Mesothelial cell of epicardium (in vitro differentiated cells): ENCODE results near the gene SLC35F6. TPM values are rescaled to one million over a fixed set of nuclear protein-coding genes. Genes with fewer than 3 reads are reported as not detected.

Source experiments
- DNase-seq, 2 experiments: peaks; one replicate each; pipeline ENCODE4 v3.0.0; 2021; ENCODE audit warnings: low spot score in 2 of 2; ENCODE audit not compliant: unreplicated experiment in 2 of 2
- H3K27ac Mint-ChIP-seq: 2 replicates; pipeline ENCODE4 v1.8.0; 2021; ENCODE audit warnings: mixed read lengths
- H3K27me3 Mint-ChIP-seq: 2 replicates; pipeline ENCODE4 v1.8.0; 2021; ENCODE audit warnings: low read depth, mixed read lengths
- H3K36me3 Mint-ChIP-seq: 2 replicates; pipeline ENCODE4 v1.8.0; 2021; ENCODE audit warnings: mixed read lengths
- H3K4me1 Mint-ChIP-seq: 2 replicates; pipeline ENCODE4 v1.8.0; 2021; ENCODE audit warnings: mixed read lengths
- H3K4me3 Mint-ChIP-seq: 2 replicates; pipeline ENCODE4 v1.8.0; 2021; ENCODE audit warnings: mild to moderate bottlenecking, moderate library complexity, mixed read lengths
- H3K9me3 Mint-ChIP-seq: 2 replicates; pipeline ENCODE4 v1.8.0; 2021; ENCODE audit warnings: mixed read lengths
- total RNA-seq: library from RNA; stranded (reverse); gene quantifications from 3 replicates; pipeline ENCODE4 v1.2.1, GENCODE V29; 2021
- TF ChIP-seq, protein P1 (sequence below): fragments of 200-600 bp; sonication (generic); IDR thresholded peaks from one replicate; pipeline ENCODE4 v1.5.0; 2021; ENCODE audit warnings: antibody characterized with exemption; ENCODE audit not compliant: unreplicated experiment

The SLC35F6 gene, protein sequence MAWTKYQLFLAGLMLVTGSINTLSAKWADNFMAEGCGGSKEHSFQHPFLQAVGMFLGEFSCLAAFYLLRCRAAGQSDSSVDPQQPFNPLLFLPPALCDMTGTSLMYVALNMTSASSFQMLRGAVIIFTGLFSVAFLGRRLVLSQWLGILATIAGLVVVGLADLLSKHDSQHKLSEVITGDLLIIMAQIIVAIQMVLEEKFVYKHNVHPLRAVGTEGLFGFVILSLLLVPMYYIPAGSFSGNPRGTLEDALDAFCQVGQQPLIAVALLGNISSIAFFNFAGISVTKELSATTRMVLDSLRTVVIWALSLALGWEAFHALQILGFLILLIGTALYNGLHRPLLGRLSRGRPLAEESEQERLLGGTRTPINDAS
- total RNA-seq: 25.2 to 26.8 TPM (median 26.0 TPM) in 3 replicates

DNA sequence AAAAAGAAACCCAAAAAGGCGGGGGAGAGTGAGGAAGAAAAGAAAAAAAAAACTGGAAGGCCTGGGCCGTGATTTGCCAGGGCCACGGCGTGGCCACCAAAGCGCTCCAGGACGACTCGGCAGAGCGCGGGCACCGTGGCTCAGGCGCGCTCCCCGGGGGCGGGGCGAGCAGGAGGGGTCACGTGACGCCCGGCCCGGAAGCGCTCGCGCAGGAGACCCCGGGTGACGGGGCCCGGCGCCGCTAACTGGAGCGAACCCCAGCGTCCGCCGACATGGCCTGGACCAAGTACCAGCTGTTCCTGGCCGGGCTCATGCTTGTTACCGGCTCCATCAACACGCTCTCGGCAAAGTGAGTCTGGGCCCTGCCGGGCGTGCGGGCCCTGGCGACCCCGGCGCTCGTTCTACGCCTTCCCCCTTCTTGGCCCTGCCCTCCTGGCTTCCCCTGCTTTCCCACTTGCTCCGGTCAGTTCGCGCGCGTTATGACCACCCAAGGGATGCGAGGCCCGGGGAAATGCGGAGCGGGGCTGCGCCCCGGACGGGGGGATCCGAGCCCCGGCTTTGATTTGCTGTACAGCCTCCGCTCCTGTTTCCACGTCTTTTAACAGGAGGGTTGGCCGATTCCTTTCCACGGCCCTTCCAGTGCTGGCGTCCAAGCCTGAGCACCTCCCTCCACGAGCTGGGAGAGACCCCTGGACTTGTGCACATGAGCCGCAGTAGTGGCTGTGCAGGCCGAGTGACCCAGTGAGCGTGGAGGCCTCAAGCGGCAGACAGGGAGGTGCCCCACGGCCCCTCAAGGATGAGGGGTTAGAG is at the start of gene SLC35F6:
Gene SLC35F6, plus strand, starts transcription at position 207 of the 810 bp plus-strand sequence. Its CDS starts 66 bp downstream, at position 273.
- Mint-ChIP-seq H3K4me3 (peak within 1 kb of the TSS; percentile 96), H3K27me3 (no peaks in the 10 kb centered on the region), H3K4me1 (peaks cover 26% of the 10 kb centered on the region), H3K9me3 (no peaks in the 10 kb centered on the region), H3K36me3 (no peaks in the 10 kb centered on the region), H3K27ac (peak within 1 kb of the TSS; percentile 94)
- peak; percentile 77 to 84 for DNase-seq
- TF ChIP-seq, protein P1, sequence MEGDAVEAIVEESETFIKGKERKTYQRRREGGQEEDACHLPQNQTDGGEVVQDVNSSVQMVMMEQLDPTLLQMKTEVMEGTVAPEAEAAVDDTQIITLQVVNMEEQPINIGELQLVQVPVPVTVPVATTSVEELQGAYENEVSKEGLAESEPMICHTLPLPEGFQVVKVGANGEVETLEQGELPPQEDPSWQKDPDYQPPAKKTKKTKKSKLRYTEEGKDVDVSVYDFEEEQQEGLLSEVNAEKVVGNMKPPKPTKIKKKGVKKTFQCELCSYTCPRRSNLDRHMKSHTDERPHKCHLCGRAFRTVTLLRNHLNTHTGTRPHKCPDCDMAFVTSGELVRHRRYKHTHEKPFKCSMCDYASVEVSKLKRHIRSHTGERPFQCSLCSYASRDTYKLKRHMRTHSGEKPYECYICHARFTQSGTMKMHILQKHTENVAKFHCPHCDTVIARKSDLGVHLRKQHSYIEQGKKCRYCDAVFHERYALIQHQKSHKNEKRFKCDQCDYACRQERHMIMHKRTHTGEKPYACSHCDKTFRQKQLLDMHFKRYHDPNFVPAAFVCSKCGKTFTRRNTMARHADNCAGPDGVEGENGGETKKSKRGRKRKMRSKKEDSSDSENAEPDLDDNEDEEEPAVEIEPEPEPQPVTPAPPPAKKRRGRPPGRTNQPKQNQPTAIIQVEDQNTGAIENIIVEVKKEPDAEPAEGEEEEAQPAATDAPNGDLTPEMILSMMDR: no peak

DNA sequence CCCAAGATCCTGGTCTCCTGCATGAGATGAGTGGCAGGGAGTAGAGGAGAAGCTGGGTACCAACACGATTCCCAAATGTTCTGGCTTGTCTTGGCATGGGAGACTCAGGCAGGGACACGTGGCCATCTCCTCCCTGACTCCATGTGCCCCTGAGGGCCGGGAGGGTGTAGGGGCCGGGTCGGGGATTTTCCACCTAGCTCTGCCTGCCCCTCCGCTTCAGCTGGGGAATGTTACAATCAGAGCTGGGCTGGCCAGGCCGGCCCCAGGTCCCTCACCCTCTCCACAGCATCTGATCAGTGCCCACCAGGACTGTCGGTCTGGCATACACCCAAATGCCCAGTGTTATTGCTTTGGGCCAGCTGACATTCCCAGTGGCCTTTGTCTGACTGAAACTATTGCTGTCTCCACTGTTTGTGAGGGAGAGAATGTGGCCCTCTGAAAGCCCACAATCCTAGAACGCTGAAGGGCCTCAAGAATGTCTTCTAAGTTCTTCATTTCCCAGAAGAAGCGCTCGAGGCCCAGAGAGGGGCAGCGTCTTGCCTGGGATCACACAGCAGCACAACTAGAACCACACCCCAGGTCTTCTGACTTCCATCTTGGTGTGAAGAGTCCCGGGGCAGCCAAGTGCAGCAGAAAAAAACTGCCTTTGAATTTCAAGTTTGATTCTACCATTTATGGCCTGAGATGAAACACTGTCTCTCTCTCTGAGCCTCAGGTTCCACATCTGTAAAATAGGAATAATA is 48.4 kb upstream of the SLC35F6 start:
- Mint-ChIP-seq H3K4me1 (peaks cover 40% of the 10 kb centered on the region), H3K4me3 (no peak overlapping the region), H3K27ac (no peak overlapping the region), H3K27me3 (no peaks in the 10 kb centered on the region), H3K36me3 (no peaks in the 10 kb centered on the region), H3K9me3 (no peaks in the 10 kb centered on the region)
- no peak for DNase-seq
- TF ChIP-seq, protein P1: no peak

DNA sequence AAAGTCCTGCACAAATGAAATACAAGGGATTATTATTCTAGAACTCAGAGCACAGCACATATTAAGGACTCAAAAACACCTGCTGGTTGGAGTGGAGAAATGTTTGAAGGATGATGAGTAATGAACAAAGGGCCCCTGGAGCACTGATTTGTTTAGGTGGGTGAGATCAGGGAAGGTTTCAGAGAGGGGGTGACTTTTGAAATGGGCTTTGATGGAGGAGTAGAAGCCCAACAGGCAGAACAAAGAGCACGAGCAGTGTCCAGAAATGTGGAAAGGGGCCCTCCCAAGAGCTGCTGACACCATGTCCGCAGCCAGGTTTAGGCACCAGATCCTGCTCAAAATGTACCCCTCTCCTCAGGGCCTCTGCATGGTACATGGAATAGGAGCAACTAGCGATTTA is 47.7 kb upstream of the SLC35F6 start:
- Mint-ChIP-seq H3K9me3 (no peaks in the 10 kb centered on the region), H3K27me3 (no peaks in the 10 kb centered on the region), H3K27ac (no peak overlapping the region), H3K4me3 (no peak overlapping the region), H3K4me1 (peaks cover 35% of the 10 kb centered on the region), H3K36me3 (no peaks in the 10 kb centered on the region)
- no peak for DNase-seq
- TF ChIP-seq, protein P1: no peak

DNA sequence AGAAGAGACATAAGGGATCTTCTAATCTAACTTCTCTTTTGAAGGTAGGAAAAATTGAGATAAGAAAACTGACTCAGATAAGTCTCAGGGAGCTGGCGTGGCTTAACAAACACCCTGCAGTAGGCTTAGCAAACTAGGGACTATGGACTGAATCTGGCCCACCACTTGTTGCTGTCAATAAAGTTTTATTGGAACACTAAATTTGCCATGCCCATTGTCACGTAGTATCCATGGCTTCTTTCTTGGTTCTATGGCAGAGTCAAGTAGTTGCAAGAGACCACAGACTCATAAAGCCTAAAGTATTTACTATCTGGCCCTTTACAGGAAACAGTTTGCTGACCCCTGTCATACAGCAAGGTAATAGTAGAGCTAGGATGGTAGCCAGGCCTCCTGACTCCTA is 47.3 kb upstream of the SLC35F6 start:
- Mint-ChIP-seq H3K27ac (no peak overlapping the region), H3K4me1 (peaks cover 33% of the 10 kb centered on the region), H3K9me3 (no peaks in the 10 kb centered on the region), H3K36me3 (no peaks in the 10 kb centered on the region), H3K27me3 (no peaks in the 10 kb centered on the region), H3K4me3 (no peak overlapping the region)
- TF ChIP-seq, protein P1: no peak
- DNase-seq: no peak

DNA sequence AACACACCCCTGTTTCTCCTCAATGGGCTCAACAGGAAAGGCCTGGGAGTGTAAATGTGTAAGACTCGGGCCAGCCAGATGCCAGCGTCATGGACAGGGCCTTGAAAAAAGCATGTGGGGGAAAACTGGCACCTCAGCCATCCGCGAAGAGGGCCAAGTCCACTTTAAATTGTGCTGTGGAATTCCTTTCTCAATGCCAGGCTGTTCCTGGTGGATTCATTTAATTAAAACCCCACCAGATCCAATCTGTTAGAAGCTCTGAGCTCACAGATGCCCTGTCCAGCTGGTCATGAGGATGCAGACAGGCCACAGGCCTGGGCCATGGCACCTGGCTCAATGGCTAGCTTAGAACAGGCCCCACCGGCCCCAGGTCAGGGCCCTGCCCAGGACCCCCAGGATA is 46.7 kb upstream of the SLC35F6 start:
- no peak for DNase-seq
- H3K27ac Mint-ChIP-seq: no peak overlapping the region
- H3K27me3 Mint-ChIP-seq: no peaks in the 10 kb centered on the region
- no peaks in the 10 kb centered on the region for H3K36me3 Mint-ChIP-seq
- TF ChIP-seq, protein P1: no peak
- no peak overlapping the region for H3K4me3 Mint-ChIP-seq
- H3K4me1 Mint-ChIP-seq: peaks cover 28% of the 10 kb centered on the region
- H3K9me3 Mint-ChIP-seq: no peaks in the 10 kb centered on the region
